IPS DF 6.9 (cell line): ENCODE measurements around the gene OR5H2.
A peak's percentile ranks its signal among the peaks of the same experiment; 100 is the strongest.
"Not testable (repeated sequence)": the region's sequence is repeated elsewhere in the genome, so short reads cannot be mapped to it uniquely, and the experiment has no call there.

Experiments
- DNase-seq: peaks from one replicate; pipeline ENCODE4 v3.0.0-alpha.2; 2013; ENCODE audit warnings: low read depth, low spot score
- H3K27ac ChIP-seq: one replicate; pipeline ENCODE4 v1.5.1; 2013; ENCODE audit warnings: low read length, control low read depth
- H3K27me3 ChIP-seq: 2 replicates; pipeline ENCODE4 v1.6.1; 2013; ENCODE audit warnings: mild to moderate bottlenecking, low read length; ENCODE audit not compliant: control insufficient read depth, insufficient read depth
- H3K36me3 ChIP-seq: 2 replicates; pipeline ENCODE4 v1.6.1; 2013; ENCODE audit warnings: low read length; ENCODE audit not compliant: control insufficient read depth, insufficient read depth
- H3K4me1 ChIP-seq: 2 replicates; pipeline ENCODE4 v1.6.1; 2013; ENCODE audit warnings: low read length; ENCODE audit not compliant: control insufficient read depth, insufficient read depth
- H3K4me3 ChIP-seq: 2 replicates; pipeline ENCODE4 v1.5.1; 2013; ENCODE audit warnings: mild to moderate bottlenecking, low read length
- H3K9me3 ChIP-seq: 2 replicates; pipeline ENCODE4 v1.6.1; 2013; ENCODE audit warnings: low read length, inconsistent platforms; ENCODE audit not compliant: control insufficient read depth, insufficient read depth
- WGBS: extraction: QIAGEN DNeasy Blood & Tissue Kit; methylation state at CpG from one replicate; pipeline ENCODE4 v1.1.7; 2013; ENCODE audit warnings: mixed read lengths, missing lambda C conversion rate; ENCODE audit not compliant: insufficient read length, insufficient coverage; 5-methylcytosine and 5-hydroxymethylcytosine counted together

The OR5H2 gene

GRCh38 chr3:98282205-98282604 lies at the start of gene OR5H2:
OR5H2 (plus strand) TSS chr3:98282505; CDS start chr3:98282903, 398 bp downstream.
- H3K4me3 ChIP-seq, result no peak within 1 kb of the TSS
- no peaks in the 10 kb centered on the region for H3K36me3 ChIP-seq
- H3K27me3 ChIP-seq, result no peaks in the 10 kb centered on the region
- no peak within 1 kb of the TSS for H3K27ac ChIP-seq
- DNase-seq, result no peak
- H3K4me1 ChIP-seq, result no peaks in the 10 kb centered on the region
- WGBS, result no CpG with 5 or more reads among the region's 2 CpGs
- H3K9me3 ChIP-seq, result no peaks in the 10 kb centered on the region

DNA sequence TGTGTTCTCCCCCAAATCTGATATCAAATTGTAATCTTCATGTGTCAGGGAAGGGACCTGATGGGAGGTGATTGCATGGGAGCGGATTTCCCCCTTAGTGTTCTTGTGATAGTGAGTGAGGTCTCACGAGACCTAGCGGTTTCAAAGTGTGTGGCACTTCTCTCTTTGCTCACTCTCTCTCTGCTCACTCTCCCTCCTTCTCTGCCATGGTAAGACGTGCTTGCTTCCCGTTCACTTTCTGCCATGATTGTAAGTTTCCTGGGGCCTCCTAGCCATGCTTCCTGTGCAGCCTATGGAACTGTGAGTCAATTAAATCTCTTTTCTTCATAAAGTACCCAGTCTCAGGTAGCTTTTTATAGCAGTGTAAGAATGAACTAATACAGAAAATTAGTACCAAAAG lies 48.8 kb upstream of the OR5H2 start:
- Histone ChIP-seq H3K36me3 (no peaks in the 10 kb centered on the region), H3K4me1 (no peaks in the 10 kb centered on the region), H3K27ac (no peak overlapping the region), H3K9me3 (no peaks in the 10 kb centered on the region), H3K4me3 (no peak overlapping the region), H3K27me3 (no peaks in the 10 kb centered on the region)
- no peak for DNase-seq
- no CpG with 5 or more reads among the region's 5 CpGs for WGBS

DNA sequence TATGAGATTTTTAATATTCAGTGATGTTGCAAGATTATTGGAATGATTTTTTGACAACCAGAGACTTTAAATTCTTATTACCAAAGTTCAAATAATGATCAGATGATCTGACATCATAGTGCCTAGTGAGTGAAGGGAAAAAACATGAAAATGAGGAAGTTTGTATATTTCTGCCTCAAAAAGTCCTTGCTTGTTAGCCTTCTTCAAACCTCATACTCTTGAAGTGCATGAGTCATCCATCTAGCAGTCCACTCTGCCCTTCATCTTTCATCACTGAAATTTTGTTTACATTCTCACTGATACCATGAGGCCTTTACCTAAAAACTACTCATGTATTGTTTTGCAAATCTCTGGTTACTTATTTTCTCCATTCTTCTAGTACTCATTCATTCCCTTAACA lies 42.2 kb upstream of the OR5H2 start:
- H3K27ac ChIP-seq, result no peak overlapping the region
- no peaks in the 10 kb centered on the region for H3K27me3 ChIP-seq
- H3K4me1 ChIP-seq, result no peaks in the 10 kb centered on the region
- no peaks in the 10 kb centered on the region for H3K36me3 ChIP-seq
- no peak for DNase-seq
- no peaks in the 10 kb centered on the region; the same call in 1 of the 2 replicates for H3K9me3 ChIP-seq
- H3K4me3 ChIP-seq, result no peak overlapping the region

DNA sequence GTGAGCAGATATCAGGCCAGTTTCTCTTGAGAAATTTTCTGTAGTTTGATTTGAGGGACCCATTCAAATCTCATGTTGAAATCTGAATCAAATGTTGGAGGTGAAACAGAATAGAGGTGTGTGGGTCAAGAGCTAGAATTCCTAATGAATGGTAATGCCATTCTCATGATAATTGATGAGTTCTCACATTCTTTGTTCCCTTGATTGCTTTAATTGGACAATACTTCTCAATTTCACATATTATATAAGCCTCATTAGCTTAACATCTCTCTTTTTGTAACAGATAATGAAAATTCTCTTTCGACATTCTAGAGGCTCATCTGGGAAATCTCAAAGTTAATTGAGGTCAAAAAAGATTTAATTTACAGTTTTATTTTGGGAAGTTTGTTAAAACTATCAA lies 40.1 kb upstream of the OR5H2 start:
- Histone ChIP-seq H3K4me1 (no peaks in the 10 kb centered on the region), H3K4me3 (no peak overlapping the region), H3K9me3 (no peaks in the 10 kb centered on the region; the same call in 1 of the 2 replicates), H3K27ac (no peak overlapping the region), H3K36me3 (no peaks in the 10 kb centered on the region), H3K27me3 (no peaks in the 10 kb centered on the region)
- DNase-seq, result no peak
- no CpG with 5 or more reads among the region's 1 CpG for WGBS

DNA sequence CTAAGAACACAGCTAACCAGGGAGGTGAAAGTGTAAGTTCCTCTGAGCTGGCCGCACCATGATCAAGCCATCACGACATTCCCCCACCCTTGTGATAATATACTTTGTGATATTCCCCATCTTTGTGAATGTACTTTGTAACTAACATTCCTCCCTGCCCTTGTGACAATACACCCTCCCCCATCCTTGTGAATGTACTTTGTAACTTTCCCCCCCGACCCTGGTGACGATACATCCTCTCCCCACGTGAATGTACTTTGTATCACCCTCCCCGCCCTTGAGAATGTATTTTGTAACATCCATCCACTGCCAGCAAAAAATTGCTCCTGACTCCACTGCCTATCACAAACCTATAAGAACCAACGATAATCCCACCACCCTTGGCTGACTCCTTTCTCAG lies 38.5 kb upstream of the OR5H2 start:
- DNase-seq, result no peak
- no CpG with 5 or more reads among the region's 7 CpGs for WGBS
- no peak overlapping the region for H3K27ac ChIP-seq
- no peaks in the 10 kb centered on the region for H3K27me3 ChIP-seq
- no peaks in the 10 kb centered on the region for H3K36me3 ChIP-seq
- H3K4me1 ChIP-seq, result no peaks in the 10 kb centered on the region
- H3K9me3 ChIP-seq, result no peaks in the 10 kb centered on the region; the same call in 1 of the 2 replicates
- H3K4me3 ChIP-seq, result no peak overlapping the region

DNA sequence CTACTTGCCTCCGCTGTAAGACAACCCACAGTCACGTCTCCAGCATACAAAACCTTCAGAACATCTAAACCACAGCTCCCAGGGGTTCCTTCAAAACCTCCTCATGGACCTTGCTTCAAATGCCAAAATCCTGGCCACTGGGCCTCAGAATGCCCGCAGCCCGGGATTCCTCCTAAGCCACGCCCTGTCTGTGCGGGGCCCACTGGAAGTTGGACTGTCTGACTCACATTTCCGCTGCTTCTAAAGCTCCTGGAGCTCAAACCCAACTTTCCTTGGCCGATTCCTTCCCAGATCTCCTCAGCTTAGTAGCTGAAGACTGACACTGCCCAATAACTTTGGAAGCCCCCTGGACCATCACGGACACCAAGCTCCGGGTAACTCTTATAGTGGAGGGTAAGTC lies 36.2 kb upstream of the OR5H2 start:
- Histone ChIP-seq H3K4me3 (no peak overlapping the region), H3K4me1 (no peaks in the 10 kb centered on the region), H3K27me3 (no peaks in the 10 kb centered on the region), H3K9me3 (no peaks in the 10 kb centered on the region; the same call in 1 of the 2 replicates), H3K27ac (no peak overlapping the region), H3K36me3 (no peaks in the 10 kb centered on the region)
- no CpG with 5 or more reads among the region's 10 CpGs for WGBS
- DNase-seq, result no peak

- H3K36me3 ChIP-seq, H3K27me3 ChIP-seq, H3K9me3 ChIP-seq, H3K4me3 ChIP-seq, H3K4me1 ChIP-seq, H3K27ac ChIP-seq, DNase-seq: not testable (repeated sequence)
- WGBS, result no CpG with 5 or more reads among the region's 5 CpGs
Observed at GRCh38 chr3:98256026-98256425, 26.3 kb upstream of the OR5H2 start.

DNA sequence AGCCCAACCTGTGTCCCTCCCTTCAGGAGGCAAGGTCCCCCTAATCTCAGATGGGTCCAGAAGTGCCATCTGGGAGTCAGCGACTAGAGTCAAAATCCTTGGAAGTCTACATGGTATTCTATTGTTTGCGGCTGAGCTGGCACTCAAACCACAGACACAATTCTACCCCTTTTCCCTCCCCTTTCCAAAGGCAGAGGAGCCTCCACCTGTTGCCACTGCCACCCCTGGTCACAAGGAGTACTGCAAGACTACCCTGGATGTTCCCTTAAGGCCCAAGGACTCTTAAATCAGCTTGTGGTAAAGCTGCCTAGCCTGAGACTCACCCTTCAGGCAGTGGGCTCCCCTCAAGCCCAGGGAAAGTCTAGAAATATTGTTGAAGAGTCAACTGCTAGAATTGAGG lies 22.6 kb upstream of the OR5H2 start:
- no peaks in the 10 kb centered on the region for H3K27me3 ChIP-seq
- DNase-seq, result peak; percentile 20
- H3K4me1 ChIP-seq, result no peaks in the 10 kb centered on the region
- H3K36me3 ChIP-seq, result no peaks in the 10 kb centered on the region
- no peak overlapping the region for H3K27ac ChIP-seq
- H3K9me3 ChIP-seq, result no peaks in the 10 kb centered on the region
- WGBS, result no CpG with 5 or more reads among the region's 2 CpGs
- H3K4me3 ChIP-seq, result no peak overlapping the region

DNA sequence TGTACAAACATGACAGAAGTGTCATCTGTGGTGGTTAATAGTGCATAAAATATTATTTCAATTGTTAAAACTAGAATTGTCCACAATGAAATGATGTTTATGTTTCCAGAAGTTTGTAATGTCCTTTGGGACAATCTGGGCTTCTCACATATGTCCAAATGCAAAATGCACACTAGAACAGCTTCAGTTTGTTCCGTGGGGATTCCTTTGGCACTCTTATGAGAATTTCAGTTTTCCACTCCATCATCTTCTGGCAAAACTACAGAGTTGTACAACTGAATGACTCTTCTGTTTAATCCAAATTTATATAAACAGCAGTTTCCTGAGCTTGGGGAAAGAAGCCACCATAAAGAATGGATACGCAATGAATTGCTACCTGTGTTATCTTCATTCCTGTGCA lies 20.3 kb upstream of the OR5H2 start:
- H3K27ac ChIP-seq, result no peak overlapping the region
- no CpG with 5 or more reads among the region's 2 CpGs for WGBS
- H3K9me3 ChIP-seq, result no peaks in the 10 kb centered on the region
- H3K27me3 ChIP-seq, result no peaks in the 10 kb centered on the region
- no peaks in the 10 kb centered on the region for H3K4me1 ChIP-seq
- DNase-seq, result no peak
- H3K4me3 ChIP-seq, result no peak overlapping the region
- no peaks in the 10 kb centered on the region for H3K36me3 ChIP-seq

DNA sequence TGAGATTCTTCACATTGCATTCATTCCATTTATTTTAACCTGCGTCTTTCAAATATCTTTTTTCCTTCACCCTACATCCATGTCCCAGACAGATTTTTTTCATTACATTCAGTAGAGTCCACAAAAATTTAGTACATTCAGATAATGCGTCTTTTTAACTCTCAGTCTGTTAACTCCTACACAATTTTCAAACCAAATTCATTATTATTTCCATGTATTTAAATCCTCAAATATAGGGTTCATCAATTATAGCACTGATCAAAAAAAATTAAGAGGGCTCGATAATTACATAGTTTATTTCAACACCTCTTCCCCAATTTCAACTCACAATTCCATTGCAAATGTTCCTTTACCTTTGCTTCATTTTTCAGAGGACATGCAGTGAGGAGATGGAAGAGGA lies 18.4 kb upstream of the OR5H2 start, which contains the start of gene OR5H6:
Gene OR5H6 (plus strand): TSS at position 301 of the 400 bp plus-strand sequence. CDS start 89 bp downstream, at position 390.
- no peak for DNase-seq
- WGBS, result 100% methylated on average over 1 of the region's 3 CpGs
- Histone ChIP-seq H3K36me3 (no peaks in the 10 kb centered on the region), H3K4me3 (no peak within 1 kb of the TSS), H3K9me3 (no peaks in the 10 kb centered on the region), H3K27me3 (no peaks in the 10 kb centered on the region), H3K4me1 (no peaks in the 10 kb centered on the region), H3K27ac (no peak within 1 kb of the TSS)

GRCh38 chr3:98269846-98270245 lies 12.5 kb upstream of the OR5H2 start:
- Histone ChIP-seq H3K4me3 (no peak overlapping the region), H3K4me1 (no peaks in the 10 kb centered on the region), H3K27me3 (no peaks in the 10 kb centered on the region), H3K9me3 (no peaks in the 10 kb centered on the region), H3K27ac (no peak overlapping the region), H3K36me3 (no peaks in the 10 kb centered on the region; the same call in 1 of the 2 replicates)
- DNase-seq, result no peak
- WGBS, result no CpG with 5 or more reads among the region's 3 CpGs
